HepG2 (cell line): ENCODE measurements around the gene GRHPR. TPM values are rescaled to one million over a fixed set of nuclear protein-coding genes. Genes with fewer than 3 reads are reported as not detected.

Source experiments
- CHD2 ChIP-seq: IDR thresholded peaks from 2 replicates; pipeline ENCODE4 v1.6.1; 2011; ENCODE audit warnings: low read depth, low read length, improper control_type of control experiment
- CREM ChIP-seq, 2 experiments: sonication (generic) in 1 of 2; formaldehyde crosslinking in 1 of 2; IDR thresholded peaks; 2 replicates each; pipeline versions ENCODE4 v1.4.0 to v1.6.1; 2016 to 2020; ENCODE audit warnings: antibody characterized with exemption in 1 of 2, mild to moderate bottlenecking in 1 of 2, missing genetic modification reagents in 1 of 2
- FOSL2 ChIP-seq: sonication (generic); formaldehyde crosslinking; IDR thresholded peaks from 2 replicates; pipeline ENCODE4 v1.4.0; 2020; ENCODE audit warnings: missing genetic modification reagents
- HNRNPH1 ChIP-seq: fragments of 200-400 bp; formaldehyde crosslinking; optimal IDR thresholded peaks from 2 replicates; pipeline ENCODE3; 2017; ENCODE audit warnings: mild to moderate bottlenecking, low read depth, low read length
- IKZF4 ChIP-seq: sonication (generic); formaldehyde crosslinking; IDR thresholded peaks from 2 replicates; pipeline ENCODE4 v1.5.1; 2020; ENCODE audit warnings: borderline replicate concordance, mild to moderate bottlenecking, low read depth, missing genetic modification reagents; ENCODE audit errors: not compliant biosample characterization
- MAFK ChIP-seq, 2 experiments: IDR thresholded peaks in 1 of 2; conservative IDR thresholded peaks in 1 of 2; 2 replicates each; pipeline ENCODE4 v1.6.1; 2011; ENCODE audit warnings: improper control_type of control experiment in 2 of 2, low read length in 2 of 2
- SKIL ChIP-seq: sonication (generic); formaldehyde crosslinking; IDR thresholded peaks from 2 replicates; pipeline ENCODE4 v1.8.0; 2022; ENCODE audit warnings: missing genetic modification reagents, mild to moderate bottlenecking, moderate library complexity, borderline replicate concordance
- SNAPC4 ChIP-seq: sonication (generic); formaldehyde crosslinking; IDR thresholded peaks from 2 replicates; pipeline ENCODE4 v1.4.0; 2020; ENCODE audit warnings: mild to moderate bottlenecking, missing genetic modification reagents
- TCF7 ChIP-seq: sonication (generic); IDR thresholded peaks from 2 replicates; pipeline ENCODE4 v1.6.1; 2016; ENCODE audit warnings: antibody characterized with exemption, low read depth
- ZBTB1 ChIP-seq: sonication (generic); formaldehyde crosslinking; IDR thresholded peaks from 2 replicates; pipeline ENCODE4 v1.4.0; 2020; ENCODE audit warnings: missing genetic modification reagents, borderline replicate concordance
- ZBTB14 ChIP-seq: sonication (generic); formaldehyde crosslinking; IDR thresholded peaks from 2 replicates; pipeline ENCODE4 v1.4.0; 2020; ENCODE audit warnings: missing genetic modification reagents
- ZBTB39 ChIP-seq: sonication (generic); formaldehyde crosslinking; IDR thresholded peaks from 2 replicates; pipeline ENCODE4 v1.5.0; 2020; ENCODE audit warnings: missing genetic modification reagents
- ZNF235 ChIP-seq: sonication (generic); formaldehyde crosslinking; IDR thresholded peaks from 2 replicates; pipeline ENCODE4 v1.8.1; 2023; ENCODE audit warnings: mild to moderate bottlenecking, missing genetic modification reagents, borderline replicate concordance
- ZNF496 ChIP-seq: sonication (generic); formaldehyde crosslinking; IDR thresholded peaks from 2 replicates; pipeline ENCODE4 v1.8.1; 2023; ENCODE audit warnings: mild to moderate bottlenecking, moderate library complexity, missing genetic modification reagents; ENCODE audit not compliant: insufficient replicate concordance
- ZSCAN20 ChIP-seq: sonication (generic); formaldehyde crosslinking; IDR thresholded peaks from 2 replicates; pipeline ENCODE4 v1.4.0; 2020; ENCODE audit warnings: missing genetic modification reagents, mild to moderate bottlenecking, borderline replicate concordance
- ZSCAN29 ChIP-seq: sonication (generic); formaldehyde crosslinking; conservative IDR thresholded peaks from 2 replicates; pipeline ENCODE4 v1.4.0; 2020; ENCODE audit warnings: mild to moderate bottlenecking, missing genetic modification reagents
- polyA plus RNA-seq, 8 experiments: library from polyadenylated mRNA; depleted of rRNA in 3 of 8; stranded (reverse) in 7 of 8; unstranded in 1 of 8; fragments of >200 nt; fragmentation: Illumina TruSeq in 4 of 8; extraction: Trizol in 4 of 8; gene quantifications; 2 replicates each; pipeline versions ENCODE4 v1.2.1 to v1.2.3, GENCODE V29; 2011 to 2016; ENCODE audit warnings: low read depth in 4 of 8, missing spikeins in 1 of 8, mixed read lengths in 1 of 8; ENCODE audit not compliant: insufficient read depth in 1 of 8
- total RNA-seq, 5 experiments: library from RNA; depleted of rRNA; stranded (reverse); fragments of >200 nt; fragmentation: Illumina TruSeq; extraction: Trizol; gene quantifications; 2 replicates each; pipeline ENCODE4 v1.2.3, GENCODE V29; 2016; ENCODE audit warnings: low read depth in 1 of 5

GRHPR gene
- total and polyA plus RNA-seq, 2 of the 13 experiments (the other 11 are each of a cell fraction or from before 2014, with no cell fraction given), result 113 to 115 TPM

- no peak for TF ChIP-seq SKIL
- TF ChIP-seq SNAPC4 (CRISPR knock-in tag), result no peak
- no peak for TF ChIP-seq IKZF4 (CRISPR knock-in tag)
- TF ChIP-seq TCF7, result no peak
- TF ChIP-seq CHD2, result no peak
- TF ChIP-seq FOSL2 (CRISPR knock-in tag), result peak; percentile 60
- no peak for TF ChIP-seq ZBTB1 (CRISPR knock-in tag)
- no peak for TF ChIP-seq ZNF496 (CRISPR knock-in tag)
- TF ChIP-seq ZBTB14 (CRISPR knock-in tag), result no peak
- TF ChIP-seq CREM (IDR thresholded peaks at IDR 0.05), result peak; percentile 33; the same call in 1 of the 2 replicates
- no peak for TF ChIP-seq CREM (CRISPR knock-in tag; IDR thresholded peaks at IDR 0.05)
- TF ChIP-seq HNRNPH1, result no peak
- no peak for TF ChIP-seq MAFK (conservative IDR thresholded peaks at IDR 0.05 in 1 of 2, IDR thresholded peaks at IDR 0.05 in 1 of 2; ENCODE audit: low read length in 2 of 2)
- no peak for TF ChIP-seq ZSCAN20 (CRISPR knock-in tag)
- no peak for TF ChIP-seq ZNF235
- TF ChIP-seq ZBTB39 (CRISPR knock-in tag), result no peak
- no peak for TF ChIP-seq ZSCAN29 (CRISPR knock-in tag)
These were observed 7.3 kb upstream of the GRHPR start (continued) for GRCh38 chr9:37415011-37415719.
